K562 (cell line): ENCODE data around the gene MATN1. TPM values are rescaled to one million over a fixed set of nuclear protein-coding genes. Genes with fewer than 3 reads are reported as not detected.

ENCODE experiments used
- RFX7 ChIP-seq: fragments of 250-450 bp; sonication (Bioruptor Pico); IDR thresholded peaks from 2 replicates; pipeline ENCODE4 v1.5.1; 2021; ENCODE audit warnings: mild to moderate bottlenecking
- RREB1 ChIP-seq: fragments of 250-450 bp; sonication (Bioruptor Pico); IDR thresholded peaks from 2 replicates; pipeline ENCODE4 v1.4.0; 2020
- RUNX1 ChIP-seq: sonication (generic); IDR thresholded peaks from 2 replicates; pipeline ENCODE4 v1.6.1; 2016; ENCODE audit warnings: antibody characterized with exemption, low read depth
- SIRT6 ChIP-seq: IDR thresholded peaks from one replicate; pipeline ENCODE4 v1.6.1; 2012; ENCODE audit warnings: low read depth, mild to moderate bottlenecking, control low read depth, inconsistent platforms, low read length, moderate library complexity
- ZNF121 ChIP-seq: sonication (generic); formaldehyde crosslinking; conservative IDR thresholded peaks from 2 replicates; pipeline ENCODE4 v1.8.0; 2022; ENCODE audit warnings: missing genetic modification reagents
- polyA plus RNA-seq, 8 experiments: library from polyadenylated mRNA; depleted of rRNA in 4 of 8; stranded (reverse) in 5 of 8; unstranded in 3 of 8; fragments of >200 nt; fragmentation: Nextera tagmentation in 2 of 8; fragmentation: Illumina TruSeq in 1 of 8; extraction: Ambion mirVana in 2 of 8; extraction: Trizol in 1 of 8; gene quantifications; 2 replicates each; pipeline versions ENCODE4 v1.2.1 to v1.2.3, GENCODE V29; 2011 to 2014; ENCODE audit warnings: inconsistent platforms in 1 of 8, missing spikeins in 1 of 8
- total RNA-seq, 7 experiments: library from RNA; depleted of rRNA in 6 of 7; stranded (reverse); fragments of >200 nt in 6 of 7; fragmentation: Illumina TruSeq in 2 of 7; extraction: Trizol in 2 of 7; gene quantifications; 2 replicates each; pipeline versions ENCODE4 v1.2.1 to v1.2.3, GENCODE V29; 2011 to 2021; ENCODE audit warnings: low replicate concordance in 1 of 7

The MATN1 gene
- total and polyA plus RNA-seq, 9 of the 15 experiments (the other 6 are each of a cell fraction or from before 2014, with no cell fraction given) = 0.10 to 2.3 (median 1.2) TPM

DNA sequence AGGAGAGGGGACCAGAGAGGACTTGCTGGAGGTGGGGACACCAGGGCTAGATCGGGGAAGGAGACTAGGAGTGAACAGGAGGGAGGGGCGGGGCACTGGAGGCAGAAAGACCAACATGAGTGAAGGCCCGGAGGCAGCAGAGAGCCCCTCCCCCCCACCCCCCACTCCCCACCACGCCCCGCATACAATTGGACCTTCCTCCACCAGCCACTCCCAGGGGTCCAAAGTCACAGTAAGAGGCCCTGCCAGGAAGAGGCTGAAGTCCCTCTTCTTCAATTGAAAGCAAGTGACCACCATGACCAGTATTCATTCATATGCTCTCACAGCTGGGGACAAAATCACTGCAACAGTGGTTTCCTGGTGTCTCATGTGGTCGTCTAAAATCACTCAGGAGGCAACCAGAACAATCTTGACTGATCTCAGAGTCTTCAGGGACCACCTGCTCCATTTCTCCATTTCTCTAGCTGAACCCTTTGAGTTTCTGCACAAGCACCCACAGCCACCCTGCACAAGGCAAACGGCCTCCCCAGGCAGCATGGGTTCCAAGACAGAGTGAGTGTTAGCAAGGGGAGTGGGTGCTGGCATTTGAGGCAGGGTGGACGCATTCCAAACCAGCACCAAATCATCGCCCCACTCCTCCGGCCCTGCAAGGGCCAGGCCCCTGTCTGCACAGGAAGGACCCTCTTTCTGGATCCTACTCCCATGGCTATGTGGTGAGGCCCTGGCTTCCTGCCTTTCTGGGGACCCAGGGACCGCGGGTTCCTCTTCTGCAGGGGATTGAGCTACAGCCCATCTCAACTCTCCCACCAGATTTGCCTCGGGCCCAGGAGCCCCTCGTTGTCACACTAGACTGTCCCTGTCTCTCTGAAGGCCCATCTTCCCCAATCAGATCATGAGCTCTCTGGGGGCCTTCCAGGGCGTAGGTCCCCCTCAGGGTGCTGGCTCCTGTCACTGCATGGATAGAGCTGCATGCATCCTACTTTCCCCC, 17.2 kb upstream of the MATN1 start (continued):
- TF ChIP-seq RREB1 (CRISPR knock-in tag) (no peak), ZNF121 (CRISPR knock-in tag) (0 out of 2 replicates have a peak, but pooled peaks have one; percentile 4), RFX7 (CRISPR knock-in tag) (no peak), SIRT6 (no peak), RUNX1 (no peak)
